LNCAP (cell line): ENCODE data around the gene HSPA12B.

Source experiments
- TF ChIP-seq, protein P1 (sequence below): fragments of 450-650 bp; IDR thresholded peaks from 2 replicates; pipeline ENCODE4 v1.5.1; 2017; ENCODE audit warnings: mild to moderate bottlenecking

HSPA12B gene

DNA sequence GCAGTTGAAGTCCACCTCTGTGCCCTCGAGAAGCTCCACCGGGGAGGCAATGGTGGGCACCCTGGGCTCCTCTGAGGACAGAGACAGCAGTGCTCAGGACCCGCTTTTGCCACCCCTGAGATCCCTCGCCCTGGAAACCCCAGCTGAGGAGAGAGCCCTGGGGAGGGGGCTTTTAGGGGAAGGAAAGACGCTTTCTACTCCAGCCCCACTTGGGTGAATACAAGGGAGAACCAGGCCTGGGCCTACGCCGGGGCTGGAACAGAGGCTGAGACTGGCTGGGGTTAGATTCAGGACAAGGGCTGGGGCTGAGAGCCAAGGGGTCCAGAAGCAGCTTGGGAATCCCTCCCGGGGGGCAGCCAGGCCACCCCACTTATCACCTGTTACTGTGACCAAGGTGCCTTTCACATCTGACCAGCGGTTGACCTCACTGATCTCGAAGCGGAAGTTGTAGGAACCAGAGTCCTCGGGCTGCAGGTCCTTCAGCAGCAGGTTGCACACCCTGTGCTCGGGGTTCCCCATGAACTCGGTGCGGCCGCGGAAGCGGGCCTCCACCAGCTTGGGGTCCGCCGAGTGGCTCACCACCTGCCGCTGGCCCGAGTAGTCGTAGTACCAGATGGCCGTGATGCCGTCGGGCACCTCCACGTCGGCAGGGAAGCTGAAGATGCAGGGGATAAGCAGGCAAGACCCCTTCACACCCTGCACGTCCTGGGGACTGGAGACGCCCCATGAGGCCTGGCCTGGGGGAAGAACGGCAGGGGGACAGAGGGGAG is 26.3 kb upstream of the HSPA12B start:
- TF ChIP-seq, protein P1, sequence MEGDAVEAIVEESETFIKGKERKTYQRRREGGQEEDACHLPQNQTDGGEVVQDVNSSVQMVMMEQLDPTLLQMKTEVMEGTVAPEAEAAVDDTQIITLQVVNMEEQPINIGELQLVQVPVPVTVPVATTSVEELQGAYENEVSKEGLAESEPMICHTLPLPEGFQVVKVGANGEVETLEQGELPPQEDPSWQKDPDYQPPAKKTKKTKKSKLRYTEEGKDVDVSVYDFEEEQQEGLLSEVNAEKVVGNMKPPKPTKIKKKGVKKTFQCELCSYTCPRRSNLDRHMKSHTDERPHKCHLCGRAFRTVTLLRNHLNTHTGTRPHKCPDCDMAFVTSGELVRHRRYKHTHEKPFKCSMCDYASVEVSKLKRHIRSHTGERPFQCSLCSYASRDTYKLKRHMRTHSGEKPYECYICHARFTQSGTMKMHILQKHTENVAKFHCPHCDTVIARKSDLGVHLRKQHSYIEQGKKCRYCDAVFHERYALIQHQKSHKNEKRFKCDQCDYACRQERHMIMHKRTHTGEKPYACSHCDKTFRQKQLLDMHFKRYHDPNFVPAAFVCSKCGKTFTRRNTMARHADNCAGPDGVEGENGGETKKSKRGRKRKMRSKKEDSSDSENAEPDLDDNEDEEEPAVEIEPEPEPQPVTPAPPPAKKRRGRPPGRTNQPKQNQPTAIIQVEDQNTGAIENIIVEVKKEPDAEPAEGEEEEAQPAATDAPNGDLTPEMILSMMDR = no peak

DNA sequence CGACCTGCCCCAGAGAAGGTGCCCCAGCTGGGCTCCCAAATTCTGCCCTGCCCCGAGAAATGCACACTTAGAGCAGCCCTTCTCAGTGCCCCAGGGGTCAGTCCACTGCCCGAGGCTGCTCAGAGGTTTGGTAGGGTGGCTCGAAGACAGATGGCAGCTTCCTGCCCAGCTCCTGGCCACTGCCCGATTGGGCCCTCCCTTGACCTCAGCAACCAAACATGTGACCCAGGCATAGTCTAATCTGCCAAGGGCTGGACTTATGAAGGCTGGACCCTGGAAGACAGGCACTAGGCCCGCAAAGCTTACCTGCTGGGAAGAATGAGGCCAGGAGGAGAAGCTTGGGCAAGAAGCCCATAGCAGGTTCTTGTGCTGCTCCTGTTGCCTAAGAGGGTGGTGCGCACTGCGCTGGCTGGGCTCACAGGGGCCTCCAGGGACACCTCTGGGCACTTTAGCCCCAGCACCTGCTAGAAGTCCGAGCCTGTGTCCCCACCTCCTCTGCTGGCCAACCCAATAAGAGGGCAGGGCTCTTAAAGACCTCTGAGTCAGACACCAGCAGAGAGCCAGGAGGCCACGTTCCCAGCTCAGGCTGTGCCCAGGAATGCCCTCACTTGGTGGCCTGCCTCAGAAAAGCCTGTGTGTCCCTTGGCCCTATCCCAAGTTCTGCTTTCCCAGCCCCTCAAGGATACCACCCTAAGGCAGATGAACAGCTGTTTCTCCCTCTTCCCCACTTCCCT is 25.5 kb upstream of the HSPA12B start:
- TF ChIP-seq, protein P1 = no peak

DNA sequence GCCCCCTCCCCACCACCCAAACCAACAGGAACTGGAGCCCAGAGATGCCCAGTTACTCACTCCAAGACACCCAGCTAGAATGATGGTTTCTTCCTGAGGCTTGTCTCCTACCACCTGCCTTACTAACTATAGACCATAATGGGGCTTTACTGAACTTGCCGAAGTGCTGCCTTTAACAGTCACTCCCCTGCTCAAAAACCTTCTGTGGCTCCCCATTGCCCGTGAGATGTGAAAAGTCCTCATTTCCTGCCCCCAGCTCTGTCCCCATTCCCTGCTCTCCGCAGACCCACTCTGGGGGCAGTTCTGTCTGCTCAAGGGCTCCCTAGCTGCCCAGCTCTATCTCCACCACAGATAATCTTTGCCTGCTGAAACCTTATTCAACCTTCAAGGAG is 25.0 kb upstream of the HSPA12B start:
- TF ChIP-seq, protein P1 = no peak

DNA sequence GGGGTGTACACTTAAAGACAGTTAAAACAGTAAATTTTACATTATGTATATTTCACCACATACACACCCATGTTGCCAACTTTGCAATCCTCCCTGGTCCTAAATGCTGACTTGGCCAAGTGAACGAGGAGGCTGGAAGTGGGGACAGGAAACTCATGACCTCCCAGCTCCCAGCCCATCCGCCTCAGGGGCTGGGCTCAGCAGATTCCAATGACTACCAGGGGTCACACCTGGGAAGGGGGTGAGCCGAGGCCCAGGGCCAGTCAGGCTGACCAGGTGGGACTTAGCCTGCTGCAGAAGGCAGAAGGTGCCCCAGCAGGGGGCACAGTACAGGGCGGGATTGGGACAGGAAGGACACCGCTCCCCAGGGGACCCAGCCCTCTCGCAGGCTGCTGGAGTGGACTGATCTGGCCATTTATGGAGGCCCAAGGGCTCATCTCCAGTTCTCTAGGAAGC is 22.4 kb upstream of the HSPA12B start:
- TF ChIP-seq, protein P1 = no peak

DNA sequence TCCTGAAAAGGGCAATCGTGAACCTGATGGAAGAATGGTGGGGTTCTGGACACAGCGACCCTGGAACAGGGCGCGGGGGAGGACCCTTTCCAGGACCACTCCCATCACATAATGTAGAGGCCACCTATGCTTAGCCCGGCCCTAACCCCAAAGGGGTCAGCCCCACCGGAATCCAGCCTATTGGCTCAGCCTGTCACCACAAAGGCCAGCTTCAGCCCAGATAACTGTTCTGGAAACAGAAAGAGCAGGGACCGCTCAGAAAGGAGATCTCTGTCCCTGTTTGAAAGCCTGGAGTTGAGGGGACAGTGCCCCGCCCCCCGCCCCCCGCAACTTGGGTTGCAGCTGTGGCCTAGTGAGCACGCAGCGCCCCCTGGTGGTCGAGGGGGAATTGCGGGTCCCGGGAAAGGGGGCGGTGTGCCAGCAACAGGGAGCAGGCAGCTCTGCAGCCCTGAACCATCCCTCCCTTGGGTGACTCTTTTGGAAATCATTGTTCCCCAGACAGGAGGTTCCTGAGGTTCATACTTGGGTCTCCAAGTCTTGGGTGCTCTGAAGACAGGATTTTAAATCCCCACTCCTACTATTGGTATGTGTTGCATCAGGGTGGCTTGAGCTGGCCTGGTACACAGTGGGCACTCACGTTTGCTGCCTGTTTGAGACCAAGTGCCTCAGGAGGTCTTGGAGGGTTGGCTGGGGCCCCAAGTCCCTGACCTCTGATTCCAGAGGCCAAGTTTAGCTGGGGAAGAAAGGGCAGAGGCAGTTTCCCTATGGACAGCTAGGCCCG is 21.6 kb upstream of the HSPA12B start:
- TF ChIP-seq, protein P1 = peak; percentile 97

DNA sequence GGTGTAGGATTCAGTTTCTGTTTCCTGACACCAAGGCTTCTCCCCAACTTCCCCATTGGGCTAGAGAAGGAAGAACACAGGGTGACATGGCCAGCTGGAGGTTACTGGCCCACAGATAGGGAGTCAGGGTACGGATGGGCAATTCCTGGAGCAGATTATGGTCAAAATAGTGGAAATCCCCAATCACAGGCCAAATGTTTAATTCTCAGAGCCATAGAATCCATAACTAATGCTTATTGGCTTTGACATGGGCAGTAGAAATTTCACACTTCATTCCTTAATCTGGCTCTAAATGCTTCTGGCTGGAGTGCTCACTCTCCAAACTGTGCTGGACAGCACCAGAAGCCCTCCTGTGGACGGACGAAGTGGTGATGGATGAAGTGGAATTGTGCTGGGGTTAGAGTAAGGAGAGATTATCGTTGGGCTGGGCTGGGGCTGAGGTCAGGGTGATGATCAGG is 21.0 kb upstream of the HSPA12B start:
- TF ChIP-seq, protein P1 = no peak

DNA sequence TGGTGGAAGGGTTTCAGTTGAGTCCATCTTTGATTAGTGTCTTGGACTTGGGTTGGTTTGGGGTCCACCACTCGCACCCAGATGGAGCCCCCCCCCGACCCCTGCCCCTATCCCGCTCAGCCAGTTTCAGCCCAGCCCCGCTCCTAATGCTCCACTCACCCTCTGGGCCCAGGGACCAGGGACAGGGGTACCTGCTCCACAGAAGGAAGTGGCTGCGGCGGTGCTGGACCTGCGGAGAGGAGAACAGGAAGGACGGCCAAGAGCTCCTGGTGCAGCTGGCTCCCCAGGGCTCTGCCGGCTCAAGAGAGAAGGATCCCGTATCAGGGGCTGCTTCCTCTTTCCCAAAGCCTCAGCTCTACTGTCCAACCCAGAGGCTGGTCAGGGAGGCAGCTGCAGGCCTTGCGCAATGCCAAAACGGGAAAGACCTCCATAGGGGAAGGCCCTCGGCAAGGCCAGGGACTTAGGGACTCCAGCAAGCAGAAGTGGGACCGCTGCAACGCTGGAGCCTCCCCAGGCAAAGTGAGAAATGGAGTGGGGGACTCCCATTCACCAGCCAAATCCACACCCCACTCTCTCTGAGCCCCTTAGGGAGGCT is 20.1 kb upstream of the HSPA12B start, which contains the start of gene SIGLEC1:
SIGLEC1 (minus strand) TSS at position 322 of the 595 bp plus-strand sequence. CDS start 5,472 bp downstream, outside the sequence.
- TF ChIP-seq, protein P1 = no peak
